NCI-H748 treated with DMSO at 0.1 percent for 48 hours (cell line): ENCODE measurements around the gene PPID.
"Not testable (repeated sequence)": the region's sequence is repeated elsewhere in the genome, so short reads cannot be mapped to it uniquely, and the experiment has no call there.

Experiments used
- DNase-seq: peaks from one replicate; lab custom pipeline; 2025; lab: John Stamatoyannopoulos, UW

Gene PPID

GRCh38 chr4:158722917-158723793 lies at the start of gene PPID:
Gene PPID, minus strand, starts transcription at chr4:158723396. Its CDS starts 108 bp downstream, at chr4:158723288.
- peak; percentile 55 for DNase-seq

DNA sequence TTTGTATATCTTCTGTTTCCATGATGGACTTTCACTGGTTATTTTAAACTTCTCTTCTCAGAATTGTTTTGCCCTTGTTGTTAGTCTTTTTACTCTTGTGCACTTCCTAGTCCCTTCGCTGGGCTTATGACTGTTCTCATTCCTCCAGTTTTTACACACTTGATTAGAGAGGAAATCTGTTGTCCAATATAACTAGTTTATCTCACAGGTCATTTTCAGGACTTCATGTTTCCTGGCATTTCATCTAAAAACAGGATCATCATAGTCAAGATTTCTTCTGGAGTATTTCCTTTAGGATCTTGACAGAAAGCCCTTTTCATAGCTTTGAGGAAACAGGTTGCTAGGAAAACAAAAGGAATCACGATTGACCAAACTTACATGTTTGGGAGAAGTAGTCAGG lies 48.6 kb upstream of the PPID start:
- DNase-seq: no peak

- DNase-seq: no peak
Observed at GRCh38 chr4:158770671-158771070, 47.5 kb upstream of the PPID start.

DNA sequence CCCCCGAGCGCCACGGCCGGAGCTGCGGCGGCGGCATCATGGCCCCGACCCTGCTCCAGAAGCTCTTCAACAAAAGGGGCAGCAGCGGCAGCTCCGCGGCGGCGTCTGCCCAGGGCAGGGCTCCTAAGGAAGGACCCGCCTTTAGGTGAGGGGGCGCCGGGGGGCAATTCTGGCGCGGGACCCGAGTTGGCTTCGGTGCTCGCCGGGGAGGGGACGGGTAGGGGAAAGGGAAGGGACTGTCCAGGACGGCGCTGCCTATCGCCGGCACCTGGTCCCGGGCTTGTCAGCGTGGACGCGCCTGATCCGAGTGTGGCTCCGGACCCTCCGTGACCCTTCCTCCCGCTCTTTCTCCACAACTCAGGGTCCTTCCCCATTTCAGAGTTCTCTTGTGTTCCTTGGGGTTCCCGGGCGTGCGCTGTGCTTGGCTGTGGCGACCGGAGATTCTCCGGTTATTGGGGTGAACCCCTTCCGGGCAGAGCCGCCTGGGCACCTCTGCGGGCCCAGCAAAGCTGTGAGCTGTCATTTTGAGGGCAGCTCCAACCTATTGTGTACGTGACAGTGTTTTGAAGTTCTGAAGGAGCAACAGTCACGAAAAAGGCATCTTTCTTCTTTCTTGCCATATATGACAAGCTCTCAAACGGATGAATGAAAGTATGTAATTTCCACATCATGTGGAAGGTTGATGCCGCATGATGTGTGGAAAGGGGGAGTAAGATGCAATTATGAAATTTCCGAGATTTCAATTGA lies 46.2 kb upstream of the PPID start:
- no peak for DNase-seq

DNA sequence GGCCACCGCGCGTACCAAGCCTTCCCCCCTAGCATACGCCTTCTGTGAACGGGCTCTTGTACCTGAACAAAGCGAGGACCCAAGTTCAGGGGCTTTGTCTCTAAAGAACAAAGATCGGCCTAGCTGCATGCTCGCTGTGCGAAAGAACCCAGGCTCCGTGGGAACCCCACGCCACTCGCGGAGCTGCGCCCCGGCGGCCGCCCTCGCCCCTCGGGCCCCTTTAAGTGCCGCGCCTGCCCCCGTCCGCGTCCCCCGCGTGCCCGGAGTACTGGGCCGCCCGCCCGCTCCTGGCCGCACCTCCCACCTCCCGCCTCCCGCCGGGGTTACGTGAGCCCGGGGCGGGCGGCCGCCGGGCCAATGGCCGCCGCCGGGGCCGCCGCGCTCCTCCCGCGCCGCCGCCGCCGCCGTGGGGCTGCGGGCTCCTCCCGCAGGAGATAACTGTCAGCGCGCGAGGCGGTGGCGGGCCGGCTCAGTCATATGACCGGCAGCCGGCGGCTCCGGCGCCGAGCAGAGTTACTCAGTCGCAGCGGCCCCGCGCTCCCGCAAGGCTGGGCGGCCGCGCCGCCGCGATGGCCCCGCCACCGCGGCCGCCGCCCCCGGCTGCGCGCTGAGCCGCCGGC lies 45.5 kb upstream of the PPID start, which contains the start of gene FNIP2:
FNIP2 (plus strand) TSS at position 472 of the 620 bp plus-strand sequence. CDS start 187 bp downstream, outside the sequence.
- peak; percentile 55 for DNase-seq

GRCh38 chr4:158767451-158767850 lies 44.3 kb upstream of the PPID start:
- no peak for DNase-seq

GRCh38 chr4:158766434-158767044 lies 43.3 kb upstream of the PPID start:
- no peak for DNase-seq

DNA sequence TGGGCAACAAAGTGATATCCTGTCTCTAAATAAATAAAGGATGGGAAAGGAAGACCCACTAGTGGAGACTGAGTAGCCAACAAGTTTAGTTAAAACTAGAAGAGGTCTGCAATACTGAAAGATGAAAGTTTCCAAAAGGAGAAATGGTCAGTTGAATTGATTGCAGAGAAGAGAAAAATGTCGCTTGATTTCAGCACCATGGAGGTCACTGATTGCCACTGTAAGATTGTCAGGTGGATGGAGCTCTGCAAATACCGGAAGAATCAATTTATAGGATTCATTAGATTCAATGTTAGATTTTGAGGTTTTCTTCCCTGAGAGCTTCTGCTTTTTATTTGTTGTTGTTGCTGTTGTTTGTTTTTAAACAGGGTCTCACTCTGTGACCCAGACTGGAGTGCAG lies 40.3 kb upstream of the PPID start:
- no peak for DNase-seq

GRCh38 chr4:158762553-158762952 lies 39.4 kb upstream of the PPID start:
- no peak for DNase-seq

DNA sequence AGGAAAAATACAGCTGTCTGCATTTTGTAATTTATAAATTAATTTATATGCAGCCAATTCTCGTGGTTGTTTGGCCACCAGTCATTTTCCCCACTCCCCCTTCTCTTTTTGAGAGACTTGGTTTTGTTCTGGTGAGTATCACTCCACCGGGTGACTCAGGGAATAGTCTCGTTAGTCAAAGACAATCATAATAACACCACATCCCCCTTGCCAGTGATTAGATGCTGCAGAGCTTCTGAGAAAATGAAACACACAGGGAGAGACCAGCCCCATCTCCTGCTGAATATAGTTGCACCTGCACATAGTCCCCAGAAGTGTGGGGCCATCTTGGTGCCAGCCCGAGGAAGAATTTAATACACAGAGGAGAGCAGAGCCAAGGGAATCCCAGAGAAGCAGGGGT lies 37.7 kb upstream of the PPID start:
- no peak for DNase-seq

DNA sequence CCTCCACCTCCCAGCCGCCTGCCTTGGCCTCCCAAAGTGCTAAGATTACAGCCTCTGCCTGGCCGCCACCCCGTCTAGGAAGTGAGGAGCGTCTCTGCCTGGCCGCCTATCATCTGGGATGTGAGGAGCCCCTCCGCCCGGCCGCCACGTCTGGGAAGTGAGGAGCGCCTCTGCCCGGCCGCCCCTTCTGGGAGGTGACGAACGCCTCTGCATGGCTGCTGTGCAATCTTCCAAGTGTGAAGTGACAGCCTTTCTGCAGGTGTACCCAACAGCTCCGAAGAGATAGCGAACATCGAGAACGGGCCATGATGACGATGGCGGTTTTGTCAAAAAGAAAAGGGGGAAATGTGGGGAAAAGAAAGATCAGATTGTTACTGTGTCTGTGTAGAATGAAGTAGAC lies 36.3 kb upstream of the PPID start:
- not testable (repeated sequence) for DNase-seq

DNA sequence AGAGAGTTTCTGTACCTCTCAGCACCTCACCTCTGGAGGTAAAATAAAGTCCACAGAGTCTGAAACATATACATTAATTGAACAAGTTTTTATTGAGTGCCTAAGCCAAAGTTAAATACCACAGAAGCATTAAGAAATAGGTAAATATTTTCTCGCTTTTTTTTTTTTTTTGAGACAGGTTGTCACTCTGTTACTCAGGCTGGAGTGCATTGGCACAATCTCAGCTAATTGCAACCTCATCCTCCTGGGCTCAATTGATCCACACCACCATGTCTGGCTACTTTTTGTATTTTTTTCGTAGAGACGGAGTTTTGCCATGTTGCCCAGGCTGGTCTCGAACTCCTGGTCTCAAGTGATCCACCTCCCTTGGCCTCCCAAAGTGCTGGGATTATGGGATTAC lies 35.5 kb upstream of the PPID start:
- DNase-seq: no peak

- DNase-seq: no peak
Observed at GRCh38 chr4:158758142-158758541, 34.9 kb upstream of the PPID start.

GRCh38 chr4:158756588-158756987 lies 33.4 kb upstream of the PPID start:
- DNase-seq: no peak

DNA sequence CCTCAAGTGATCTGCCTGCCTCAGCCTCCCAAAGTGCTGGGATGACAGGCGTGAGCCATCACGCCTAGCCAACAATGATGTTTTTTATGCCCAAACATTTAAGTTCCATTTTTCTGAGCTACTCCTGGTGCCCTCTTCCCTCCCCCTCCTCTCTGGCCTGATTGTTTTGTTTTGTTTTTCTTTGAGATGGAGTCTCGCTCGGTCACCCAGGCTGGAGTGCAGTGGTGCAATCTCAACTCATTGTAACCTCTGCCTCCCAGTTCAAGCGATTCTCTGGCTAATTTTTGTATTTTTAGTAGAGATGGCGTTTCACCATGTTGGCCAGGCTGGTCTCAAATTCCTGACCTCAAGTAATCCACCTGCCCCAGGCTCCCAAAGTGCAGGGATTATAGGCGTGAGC lies 32.6 kb upstream of the PPID start:
- DNase-seq: not testable (repeated sequence)

GRCh38 chr4:158754385-158755180 lies 31.4 kb upstream of the PPID start:
- DNase-seq: no peak

DNA sequence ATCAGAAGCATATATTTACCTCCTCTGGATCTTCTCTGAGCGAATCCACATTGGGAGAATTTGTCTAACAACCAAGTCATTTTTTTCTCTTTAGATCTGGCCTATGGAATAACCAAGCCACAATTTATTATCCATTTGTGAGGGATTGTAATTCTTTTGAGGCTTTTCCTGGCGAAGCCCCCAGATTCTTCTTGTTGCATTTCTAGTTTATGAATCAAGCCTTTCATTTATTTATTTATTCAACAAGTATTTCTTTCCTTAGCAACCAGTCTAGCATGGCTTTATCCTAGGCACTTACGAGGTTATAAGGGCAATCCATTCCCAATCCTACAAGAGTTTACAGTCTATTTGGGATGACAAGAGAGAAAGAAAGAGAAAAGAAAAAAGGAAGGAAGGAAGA lies 27.2 kb upstream of the PPID start:
- DNase-seq: no peak

DNA sequence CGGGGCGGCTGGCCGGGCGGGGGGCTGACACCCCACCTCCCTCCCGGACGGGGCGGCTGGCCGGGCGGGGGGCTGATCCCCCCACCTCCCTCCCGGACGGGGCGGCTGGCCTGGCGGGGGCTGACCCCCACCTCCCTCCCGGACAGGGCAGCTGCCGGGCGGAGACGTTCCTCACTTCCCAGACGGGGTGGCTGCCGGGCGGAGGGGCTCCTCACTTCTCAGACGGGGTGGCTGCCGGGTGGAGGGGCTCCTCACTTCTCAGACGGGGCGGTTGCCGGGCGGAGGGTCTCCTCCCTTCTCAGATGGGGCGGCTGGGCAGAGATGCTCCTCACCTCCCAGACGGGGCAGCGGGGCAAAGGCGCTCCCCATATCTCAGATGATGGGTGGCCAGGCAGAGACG lies 23.3 kb upstream of the PPID start:
- not testable (repeated sequence) for DNase-seq

GRCh38 chr4:158741326-158742021 lies 18.3 kb upstream of the PPID start:
- DNase-seq: no peak

- no peak for DNase-seq
Observed at GRCh38 chr4:158739600-158739999, 16.4 kb upstream of the PPID start.

GRCh38 chr4:158738866-158739265 lies 15.7 kb upstream of the PPID start:
- no peak for DNase-seq
